Measurements from ENCODE around the gene CRHR2.

The CRHR2 gene

DNA sequence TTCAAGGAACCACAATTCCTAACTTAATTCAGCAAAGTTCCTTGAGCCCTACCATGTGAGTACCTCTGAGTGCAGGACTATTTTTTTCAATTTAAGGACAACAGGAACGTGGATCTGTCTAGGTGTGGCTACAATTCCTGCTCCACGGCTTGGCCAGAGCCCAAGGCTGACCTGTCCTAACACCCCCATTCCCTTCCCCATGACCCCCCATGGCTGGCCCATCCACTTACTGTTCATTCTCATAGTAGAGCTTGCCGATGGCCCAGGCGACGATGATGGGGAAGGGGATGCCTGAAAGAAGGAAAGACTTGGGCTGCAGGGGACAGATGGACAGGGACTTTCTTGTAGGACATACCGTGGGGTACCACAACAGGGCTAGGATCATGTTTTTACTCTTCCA is 20.3 kb downstream of the CRHR2 start:
- no peaks in the 10 kb centered on the region for H3K27me3 ChIP-seq (replicated peaks; ENCODE audit: control insufficient read depth, insufficient read depth, low read length)
- no peaks in the 10 kb centered on the region for H3K36me3 ChIP-seq (ENCODE audit: control insufficient read depth, insufficient read depth, low read length)
- TF ChIP-seq, protein P1, sequence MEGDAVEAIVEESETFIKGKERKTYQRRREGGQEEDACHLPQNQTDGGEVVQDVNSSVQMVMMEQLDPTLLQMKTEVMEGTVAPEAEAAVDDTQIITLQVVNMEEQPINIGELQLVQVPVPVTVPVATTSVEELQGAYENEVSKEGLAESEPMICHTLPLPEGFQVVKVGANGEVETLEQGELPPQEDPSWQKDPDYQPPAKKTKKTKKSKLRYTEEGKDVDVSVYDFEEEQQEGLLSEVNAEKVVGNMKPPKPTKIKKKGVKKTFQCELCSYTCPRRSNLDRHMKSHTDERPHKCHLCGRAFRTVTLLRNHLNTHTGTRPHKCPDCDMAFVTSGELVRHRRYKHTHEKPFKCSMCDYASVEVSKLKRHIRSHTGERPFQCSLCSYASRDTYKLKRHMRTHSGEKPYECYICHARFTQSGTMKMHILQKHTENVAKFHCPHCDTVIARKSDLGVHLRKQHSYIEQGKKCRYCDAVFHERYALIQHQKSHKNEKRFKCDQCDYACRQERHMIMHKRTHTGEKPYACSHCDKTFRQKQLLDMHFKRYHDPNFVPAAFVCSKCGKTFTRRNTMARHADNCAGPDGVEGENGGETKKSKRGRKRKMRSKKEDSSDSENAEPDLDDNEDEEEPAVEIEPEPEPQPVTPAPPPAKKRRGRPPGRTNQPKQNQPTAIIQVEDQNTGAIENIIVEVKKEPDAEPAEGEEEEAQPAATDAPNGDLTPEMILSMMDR (IDR thresholded peaks at IDR 0.05; ENCODE audit: insufficient read depth, low read length, poor library complexity, severe bottlenecking) = no peak
- DNase-seq (ENCODE audit: extremely low read depth, insufficient read length) = no peak
- H3K4me3 ChIP-seq (replicated peaks; ENCODE audit: low read depth, low read length) = no peak overlapping the region

- DNase-seq (ENCODE audit: extremely low read depth, insufficient read length) = no peak
- Histone ChIP-seq H3K4me3 (replicated peaks; ENCODE audit: low read depth, low read length) (no peak overlapping the region), H3K36me3 (ENCODE audit: control insufficient read depth, insufficient read depth, low read length) (no peaks in the 10 kb centered on the region), H3K27me3 (replicated peaks; ENCODE audit: control insufficient read depth, insufficient read depth, low read length) (no peaks in the 10 kb centered on the region)
- TF ChIP-seq, protein P1 (IDR thresholded peaks at IDR 0.05; ENCODE audit: insufficient read depth, low read length, poor library complexity, severe bottlenecking) = no peak
These were observed 21.7 kb downstream of the CRHR2 start for GRCh38 chr7:30660331-30661255.

DNA sequence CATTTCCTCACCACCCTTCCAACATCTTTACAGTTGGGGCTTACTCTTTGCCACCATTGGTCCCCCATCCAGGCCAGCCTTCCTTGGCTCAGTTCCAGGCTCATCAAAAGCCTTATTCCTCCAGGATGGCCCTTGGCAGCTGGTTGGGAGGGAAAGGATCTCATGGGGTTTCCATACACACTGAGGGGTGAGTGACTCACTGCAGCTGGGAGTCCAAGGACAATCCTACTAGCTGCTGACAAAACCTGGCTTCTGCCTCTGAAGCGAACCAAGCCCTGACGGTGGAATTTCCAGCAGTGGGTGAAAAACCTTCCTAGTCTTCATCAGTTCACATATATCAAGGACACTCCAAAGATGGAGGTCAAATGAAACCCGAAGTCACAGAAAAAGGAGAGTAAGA is 22.9 kb downstream of the CRHR2 start:
- Histone ChIP-seq H3K36me3 (ENCODE audit: control insufficient read depth, insufficient read depth, low read length) (no peaks in the 10 kb centered on the region), H3K4me3 (replicated peaks; ENCODE audit: low read depth, low read length) (no peak overlapping the region), H3K27me3 (replicated peaks; ENCODE audit: control insufficient read depth, insufficient read depth, low read length) (no peaks in the 10 kb centered on the region)
- TF ChIP-seq, protein P1 (IDR thresholded peaks at IDR 0.05; ENCODE audit: insufficient read depth, low read length, poor library complexity, severe bottlenecking) = no peak
- no peak for DNase-seq (ENCODE audit: extremely low read depth, insufficient read length)

DNA sequence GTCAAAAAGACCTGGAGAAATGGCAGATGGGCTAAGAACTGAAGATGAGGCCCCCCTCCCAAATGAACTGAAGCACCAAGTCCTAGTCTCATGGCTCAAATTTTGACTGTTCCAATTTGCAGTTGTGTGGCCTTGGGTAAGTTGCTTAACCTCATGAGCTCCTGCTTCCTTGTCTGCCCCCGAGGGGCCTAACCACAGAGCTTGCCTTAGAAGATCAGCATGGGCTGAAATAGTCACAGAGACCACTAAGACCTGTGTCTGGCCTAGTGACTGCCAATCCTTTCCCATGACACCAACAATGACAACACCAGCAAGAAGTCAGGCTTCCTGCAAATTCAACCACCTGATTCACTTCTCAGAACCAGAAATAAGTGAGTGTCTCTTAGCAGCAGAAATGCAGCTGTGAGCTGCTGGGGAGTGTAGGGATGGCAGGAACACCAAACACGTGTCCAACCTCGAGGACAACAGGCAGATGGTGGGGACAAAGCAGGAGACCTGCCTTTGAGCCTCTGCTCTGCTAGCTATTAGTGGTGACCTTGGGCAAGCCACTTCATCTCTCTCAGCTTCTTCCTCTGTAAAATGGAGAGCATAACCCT is 23.7 kb downstream of the CRHR2 start:
- no peaks in the 10 kb centered on the region for H3K27me3 ChIP-seq (replicated peaks; ENCODE audit: control insufficient read depth, insufficient read depth, low read length)
- TF ChIP-seq, protein P1 (IDR thresholded peaks at IDR 0.05; ENCODE audit: insufficient read depth, low read length, poor library complexity, severe bottlenecking) = no peak
- no peak overlapping the region for H3K4me3 ChIP-seq (replicated peaks; ENCODE audit: low read depth, low read length)
- H3K36me3 ChIP-seq (ENCODE audit: control insufficient read depth, insufficient read depth, low read length) = no peaks in the 10 kb centered on the region
- DNase-seq (ENCODE audit: extremely low read depth, insufficient read length) = no peak

DNA sequence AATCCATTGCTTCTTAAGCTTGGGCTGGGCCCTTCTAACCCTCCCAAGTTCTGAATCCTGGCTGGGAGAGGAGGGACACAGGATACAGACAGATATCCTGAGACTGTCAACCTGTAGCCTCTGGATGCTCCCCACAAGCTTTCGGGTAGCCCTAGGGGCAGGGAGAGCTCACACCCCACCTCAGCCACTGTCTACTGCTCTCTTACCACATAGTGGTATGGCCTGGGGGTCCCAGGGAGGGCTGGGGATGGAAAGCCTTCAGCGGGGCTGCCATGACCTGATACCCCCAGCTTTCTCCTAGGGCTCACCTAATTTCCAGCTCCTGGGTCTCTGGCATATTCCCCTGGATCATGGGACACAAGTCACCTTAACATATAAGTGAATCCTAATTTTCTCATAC is 25.1 kb downstream of the CRHR2 start:
- Histone ChIP-seq H3K36me3 (ENCODE audit: control insufficient read depth, insufficient read depth, low read length) (no peaks in the 10 kb centered on the region), H3K4me3 (replicated peaks; ENCODE audit: low read depth, low read length) (no peak overlapping the region), H3K27me3 (replicated peaks; ENCODE audit: control insufficient read depth, insufficient read depth, low read length) (no peaks in the 10 kb centered on the region)
- DNase-seq (ENCODE audit: extremely low read depth, insufficient read length) = no peak
- TF ChIP-seq, protein P1 (IDR thresholded peaks at IDR 0.05; ENCODE audit: insufficient read depth, low read length, poor library complexity, severe bottlenecking) = no peak
